Measurements from ENCODE around the gene NELFA.
A peak's percentile ranks its signal among the peaks of the same experiment; 100 is the strongest.

Gene NELFA

GRCh38 chr4:2047031-2047660 is 38.4 kb upstream of the NELFA start:
- TF ChIP-seq TEAD4 (IDR thresholded peaks at IDR 0.05) (no peak), ZBTB7A (IDR thresholded peaks at IDR 0.05; ENCODE audit: low read depth) (peak; percentile 23; the same call in 1 of the 2 replicates)

GRCh38 chr4:2046031-2046961 is 37.5 kb upstream of the NELFA start:
- TF ChIP-seq ZBTB7A (IDR thresholded peaks at IDR 0.05; ENCODE audit: low read depth) = 0 out of 2 replicates have a peak, but pooled peaks have one; percentile 25
- no peak for TF ChIP-seq CEBPB (IDR thresholded peaks at IDR 0.05)

GRCh38 chr4:2045518-2045951 is 36.8 kb upstream of the NELFA start:
- no peak for TF ChIP-seq TCF12 (IDR thresholded peaks at IDR 0.05; ENCODE audit: low read depth)
- no peak for TF ChIP-seq MAX (IDR thresholded peaks at IDR 0.05)
- no peak for TF ChIP-seq ZBTB7A (IDR thresholded peaks at IDR 0.05; ENCODE audit: low read depth)

- TF ChIP-seq EGR1 (IDR thresholded peaks at IDR 0.05) = no peak
These were observed 36.1 kb upstream of the NELFA start for GRCh38 chr4:2044542-2045517.

- no peak for TF ChIP-seq TAF1 (IDR thresholded peaks at IDR 0.05; ENCODE audit: low read depth)
- no peak for TF ChIP-seq FOXM1 (IDR thresholded peaks at IDR 0.05; ENCODE audit: borderline replicate concordance, low read depth)
- TF ChIP-seq RAD21 (IDR thresholded peaks at IDR 0.05; ENCODE audit: low read depth) = no peak
- no peak for TF ChIP-seq TEAD4 (IDR thresholded peaks at IDR 0.05)
- TF ChIP-seq CEBPB (IDR thresholded peaks at IDR 0.05) = no peak
- no peak for TF ChIP-seq ZBTB7A (IDR thresholded peaks at IDR 0.05; ENCODE audit: low read depth)
- TF ChIP-seq CREB1 (IDR thresholded peaks at IDR 0.05; ENCODE audit: low read depth) = no peak
- no peak for TF ChIP-seq USF1 (IDR thresholded peaks at IDR 0.05)
- TF ChIP-seq NFIC (IDR thresholded peaks at IDR 0.05) = no peak
- no peak for TF ChIP-seq EP300 (IDR thresholded peaks at IDR 0.05; ENCODE audit: borderline replicate concordance)
- TF ChIP-seq YY1 (IDR thresholded peaks at IDR 0.05; ENCODE audit: low read depth) = no peak
- TF ChIP-seq TCF12 (IDR thresholded peaks at IDR 0.05; ENCODE audit: low read depth) = no peak
- no peak for TF ChIP-seq EGR1 (IDR thresholded peaks at IDR 0.05)
- TF ChIP-seq MAX (IDR thresholded peaks at IDR 0.05) = no peak
- no peak for TF ChIP-seq REST (IDR thresholded peaks at IDR 0.05; ENCODE audit: low read depth)
These were observed 35.3 kb upstream of the NELFA start for GRCh38 chr4:2044119-2044485.

- TF ChIP-seq RAD21 (IDR thresholded peaks at IDR 0.05; ENCODE audit: low read depth) (no peak), ZBTB7A (IDR thresholded peaks at IDR 0.05; ENCODE audit: low read depth) (peak; percentile 40; the same call in 1 of the 2 replicates), TCF12 (IDR thresholded peaks at IDR 0.05; ENCODE audit: low read depth) (no peak), TEAD4 (IDR thresholded peaks at IDR 0.05) (no peak), EGR1 (IDR thresholded peaks at IDR 0.05) (no peak)
These were observed 34.8 kb upstream of the NELFA start for GRCh38 chr4:2043396-2044118.

- TF ChIP-seq ZBTB7A (IDR thresholded peaks at IDR 0.05; ENCODE audit: low read depth) = peak; percentile 19; the same call in 1 of the 2 replicates
- TF ChIP-seq TAF1 (IDR thresholded peaks at IDR 0.05; ENCODE audit: low read depth) = no peak
These were observed 34.2 kb upstream of the NELFA start for GRCh38 chr4:2042947-2043395.
